GM12878 (cell line): ENCODE results near the gene CHD6. TPM values are rescaled to one million over a fixed set of nuclear protein-coding genes. Genes with fewer than 3 reads are reported as not detected.

Source experiments
- ATAC-seq: fragments of 200-7000 bp; cut with Tn5 transposase; 3 replicates; pipeline ENCODE4 v1.9.1; 2020; ENCODE audit warnings: mild to moderate bottlenecking, moderate library complexity
- BruUV-seq: library from RNA; stranded (reverse); fragments of 400-500 nt; replicated peaks from 2 replicates; lab custom pipeline; 2021; lab: Mats Ljungman, UMichigan
- CTCF ChIA-PET: fragments of 300-600 bp; sonication (Branson Sonifier 250); formaldehyde crosslinking; extraction: SDS; loops from one replicate; lab custom pipeline; 2021; ENCODE audit warnings: inconsistent platforms; lab: Yijun Ruan, JAX
- POLR2A ChIA-PET: fragments of 350-600 bp; formaldehyde crosslinking; extraction: SDS; loops from one replicate; lab custom pipeline; 2021; ENCODE audit warnings: inconsistent platforms; lab: Charles Lee
- RAD21 ChIA-PET: fragments of 300-600 bp; sonication (Branson Sonifier 250); formaldehyde crosslinking; loops from one replicate; lab custom pipeline; 2023; ENCODE audit warnings: antibody characterized with exemption; ENCODE audit not compliant: unreplicated experiment; lab: Charles Lee
- SMC1A ChIA-PET: fragments of 300-600 bp; sonication (Branson Sonifier 250); formaldehyde crosslinking; loops from one replicate; lab custom pipeline; 2023; ENCODE audit not compliant: unreplicated experiment, uncharacterized antibody; lab: Charles Lee
- DNase-seq: peaks from one replicate; pipeline ENCODE4 v3.0.0-alpha.2; 2011; ENCODE audit warnings: low read depth, low spot score
- FAIRE-seq: peaks from 3 replicates; lab custom pipeline; 2011; peaks lifted over from hg19 to GRCh38; lab: Jason Lieb, UNC
- H2AFZ ChIP-seq: 2 replicates; pipeline ENCODE4 v1.6.0; 2011; ENCODE audit warnings: low read depth, low read length, control low read depth; ENCODE audit not compliant: control insufficient read depth
- H3K27ac ChIP-seq: 2 replicates; pipeline ENCODE4 v1.5.1; 2011; ENCODE audit warnings: control low read depth; ENCODE audit not compliant: control insufficient read depth, insufficient read depth
- H3K27me3 ChIP-seq, 2 experiments: replicated peaks in 1 of 2; 2 replicates each; pipeline versions ENCODE4 v1.6.0 to v1.6.1; 2011; ENCODE audit warnings: low read length in 1 of 2; ENCODE audit not compliant: control insufficient read depth in 2 of 2, insufficient read depth in 2 of 2
- H3K36me3 ChIP-seq, 2 experiments: 2 replicates each; pipeline ENCODE4 v1.5.1; 2011; ENCODE audit warnings: low read length in 1 of 2; ENCODE audit not compliant: control insufficient read depth in 2 of 2, insufficient read depth in 2 of 2
- H3K4me1 ChIP-seq: 2 replicates; pipeline ENCODE4 v1.6.1; 2011; ENCODE audit warnings: mild to moderate bottlenecking, low read length, moderate library complexity, mixed read lengths; ENCODE audit not compliant: control insufficient read depth, insufficient read depth
- H3K4me2 ChIP-seq: 2 replicates; pipeline ENCODE4 v1.6.0; 2011; ENCODE audit warnings: control low read depth; ENCODE audit not compliant: control insufficient read depth, insufficient read depth
- H3K4me3 ChIP-seq: fragments of 200-600 bp; sonication (generic); 2 replicates; pipeline ENCODE4 v1.5.1; 2016
- H3K79me2 ChIP-seq: 2 replicates; pipeline ENCODE4 v1.6.0; 2011; ENCODE audit warnings: low read length; ENCODE audit not compliant: control insufficient read depth, insufficient read depth
- H3K9ac ChIP-seq: 2 replicates; pipeline ENCODE4 v1.8.0; 2011; ENCODE audit warnings: low read length, control low read depth, mixed read lengths; ENCODE audit not compliant: control insufficient read depth, insufficient read depth
- H3K9me3 ChIP-seq: replicated peaks from 3 replicates; pipeline ENCODE4 v1.5.1; 2011; ENCODE audit warnings: mild to moderate bottlenecking, low read length; ENCODE audit not compliant: control insufficient read depth, insufficient read depth
- H4K20me1 ChIP-seq: 2 replicates; pipeline ENCODE4 v1.6.0; 2011; ENCODE audit not compliant: control insufficient read depth, insufficient read depth
- ATF3 ChIP-seq: IDR thresholded peaks from 2 replicates; pipeline ENCODE4 v1.6.1; 2011; ENCODE audit warnings: low read depth, mild to moderate bottlenecking, low read length, moderate library complexity, borderline replicate concordance; ENCODE audit errors: extremely low read depth
- BHLHE40 ChIP-seq, 2 experiments: fragments of 450-650 bp in 1 of 2; IDR thresholded peaks; 2 replicates each; pipeline ENCODE4 v1.6.1; 2011 to 2017; ENCODE audit warnings: low read depth in 2 of 2, borderline replicate concordance in 1 of 2, improper control_type of control experiment in 1 of 2, low read length in 1 of 2, mild to moderate bottlenecking in 1 of 2
- BMI1 ChIP-seq: fragments of 450-650 bp; IDR thresholded peaks from 2 replicates; pipeline ENCODE4 v1.6.1; 2016; ENCODE audit warnings: mild to moderate bottlenecking, moderate library complexity, borderline replicate concordance
- CHD1 ChIP-seq: IDR thresholded peaks from 2 replicates; pipeline ENCODE4 v1.6.1; 2012; ENCODE audit warnings: low read depth, low read length, improper control_type of control experiment
- IRF5 ChIP-seq: fragments of 450-650 bp; IDR thresholded peaks from 2 replicates; pipeline ENCODE4 v1.6.1; 2017; ENCODE audit warnings: borderline replicate concordance
- KDM1A ChIP-seq: fragments of 200-600 bp; sonication (generic); IDR thresholded peaks from 2 replicates; pipeline ENCODE4 v1.6.1; 2016; ENCODE audit warnings: borderline replicate concordance
- MEF2B ChIP-seq: fragments of 450-650 bp; IDR thresholded peaks from 2 replicates; pipeline ENCODE4 v1.6.1; 2018; ENCODE audit warnings: mild to moderate bottlenecking, moderate library complexity; ENCODE audit not compliant: partially characterized antibody, poor library complexity, severe bottlenecking
- MTA2 ChIP-seq: fragments of 450-650 bp; IDR thresholded peaks from 2 replicates; pipeline ENCODE4 v1.6.1; 2016; ENCODE audit warnings: low read depth, mild to moderate bottlenecking, moderate library complexity
- MXI1 ChIP-seq: fragments of 150-350 bp; IDR thresholded peaks from 2 replicates; pipeline ENCODE4 v1.6.1; 2011; ENCODE audit warnings: low read depth, mild to moderate bottlenecking, inconsistent platforms, low read length, improper control_type of control experiment
- NRF1 ChIP-seq: conservative IDR thresholded peaks from 2 replicates; pipeline ENCODE4 v1.6.1; 2011; ENCODE audit warnings: mild to moderate bottlenecking, low read depth, low read length, improper control_type of control experiment
- PBX3 ChIP-seq: IDR thresholded peaks from 2 replicates; pipeline ENCODE4 v1.6.1; 2011; ENCODE audit warnings: mild to moderate bottlenecking, low read depth, low read length, moderate library complexity; ENCODE audit not compliant: insufficient replicate concordance
- RFX5 ChIP-seq: IDR thresholded peaks from 2 replicates; pipeline ENCODE4 v1.6.1; 2011; ENCODE audit warnings: low read depth, low read length, improper control_type of control experiment
- SIN3A ChIP-seq: IDR thresholded peaks from 2 replicates; pipeline ENCODE4 v1.6.1; 2012; ENCODE audit warnings: low read depth, low read length, improper control_type of control experiment
- SP1 ChIP-seq: IDR thresholded peaks from one replicate; pipeline ENCODE4 v1.6.1; 2011; ENCODE audit warnings: low read depth, low read length
- TBL1XR1 ChIP-seq: IDR thresholded peaks from 2 replicates; pipeline ENCODE4 v1.6.1; 2012; ENCODE audit warnings: low read depth, low read length, improper control_type of control experiment
- YBX1 ChIP-seq: fragments of 450-650 bp; IDR thresholded peaks from 2 replicates; pipeline ENCODE4 v1.6.1; 2016; ENCODE audit warnings: antibody characterized with exemption
- ZBED1 ChIP-seq: IDR thresholded peaks from 2 replicates; pipeline ENCODE4 v1.6.1; 2016; ENCODE audit warnings: borderline replicate concordance
- whole genome bisulfite sequencing: methylation state at CpG from one replicate; pipeline ENCODE4 v1.1.6; 2016; ENCODE audit warnings: low lambda C conversion rate; ENCODE audit not compliant: insufficient replicate concordance, insufficient coverage; ENCODE audit errors: missing lambda C conversion rate; 5-methylcytosine and 5-hydroxymethylcytosine counted together
- in situ Hi-C: fragments of 300-500 bp; cut with MboI; formaldehyde crosslinking; loops from 9 replicates; pipeline ENCODE4 v1.14.3; 2018; ENCODE audit warnings: mixed read lengths
- intact Hi-C: fragments of 100-400 bp; cut with micrococcal nuclease; formaldehyde crosslinking; loops from one replicate; pipeline ENCODE4 v1.14.2; 2022; ENCODE audit not compliant: unreplicated experiment
- polyA plus RNA-seq, 11 experiments: library from polyadenylated mRNA; depleted of rRNA in 4 of 11; unstranded in 6 of 11; stranded (reverse) in 5 of 11; fragments of >200 nt; fragmentation: Nextera tagmentation in 4 of 11; fragmentation: Illumina TruSeq in 1 of 11; extraction: Ambion mirVana in 4 of 11; extraction: Trizol in 1 of 11; gene quantifications; 1 replicate in 1 of 11; 2 replicates in 10 of 11; pipeline versions ENCODE4 v1.2.1 to v1.2.3, GENCODE V29; 2011 to 2016; ENCODE audit warnings: inconsistent platforms in 2 of 11, missing spikeins in 2 of 11, low read depth in 1 of 11
- total RNA-seq, 4 experiments: library from RNA; depleted of rRNA in 3 of 4; stranded (reverse); fragments of >200 nt in 3 of 4; fragmentation: Illumina TruSeq in 1 of 4; extraction: Trizol in 1 of 4; gene quantifications; 2 replicates each; pipeline versions ENCODE4 v1.2.1 to v1.2.3, GENCODE V29; 2013 to 2021
- TF ChIP-seq, protein P1 (sequence below): fragments of 450-650 bp; IDR thresholded peaks from 2 replicates; pipeline ENCODE4 v1.6.1; 2017; ENCODE audit warnings: mild to moderate bottlenecking, low read depth, inconsistent platforms; ENCODE audit not compliant: poor library complexity, severe bottlenecking

Gene CHD6
- total and polyA plus RNA-seq, 10 of the 15 experiments (the other 5 are each of a cell fraction or from before 2014, with no cell fraction given), result 4.3 to 25.5 (median 17.1) TPM

- Histone ChIP-seq H3K4me1 (no peaks in the 10 kb centered on the region), H3K9me3 (peaks cover 2% of the 10 kb centered on the region; the same call in 1 of the 3 replicates), H3K27ac (no peak overlapping the region), H3K9ac (no peak overlapping the region), H3K4me3 (no peak overlapping the region)
- ChIA-PET SMC1A (interaction anchor here (0.8 to 1.1 kb wide), 2 partner anchors 69 to 782 kb away, joined by 3 read pairs; no protein-coding TSS in a partner anchor), POLR2A (no interaction called here)
- intact Hi-C loops, result no loop called here
- BruUV-seq, result no TSS peak
- TF ChIP-seq YBX1 (no peak), MEF2B (no peak), BMI1 (no peak), PBX3 (no peak), TBL1XR1 (no peak), ZBED1 (no peak), SIN3A (no peak), SP1 (no peak), MXI1 (no peak), NRF1 (no peak), KDM1A (no peak), ATF3 (no peak), RFX5 (no peak), CHD1 (no peak), MTA2 (no peak), IRF5 (no peak), BHLHE40 (IDR thresholded peaks at IDR 0.05; ENCODE audit: borderline replicate concordance in 1 of 2, low read depth in 2 of 2, low read length in 1 of 2) (no peak)
- TF ChIP-seq, protein P1, sequence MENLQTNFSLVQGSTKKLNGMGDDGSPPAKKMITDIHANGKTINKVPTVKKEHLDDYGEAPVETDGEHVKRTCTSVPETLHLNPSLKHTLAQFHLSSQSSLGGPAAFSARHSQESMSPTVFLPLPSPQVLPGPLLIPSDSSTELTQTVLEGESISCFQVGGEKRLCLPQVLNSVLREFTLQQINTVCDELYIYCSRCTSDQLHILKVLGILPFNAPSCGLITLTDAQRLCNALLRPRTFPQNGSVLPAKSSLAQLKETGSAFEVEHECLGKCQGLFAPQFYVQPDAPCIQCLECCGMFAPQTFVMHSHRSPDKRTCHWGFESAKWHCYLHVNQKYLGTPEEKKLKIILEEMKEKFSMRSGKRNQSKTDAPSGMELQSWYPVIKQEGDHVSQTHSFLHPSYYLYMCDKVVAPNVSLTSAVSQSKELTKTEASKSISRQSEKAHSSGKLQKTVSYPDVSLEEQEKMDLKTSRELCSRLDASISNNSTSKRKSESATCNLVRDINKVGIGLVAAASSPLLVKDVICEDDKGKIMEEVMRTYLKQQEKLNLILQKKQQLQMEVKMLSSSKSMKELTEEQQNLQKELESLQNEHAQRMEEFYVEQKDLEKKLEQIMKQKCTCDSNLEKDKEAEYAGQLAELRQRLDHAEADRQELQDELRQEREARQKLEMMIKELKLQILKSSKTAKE, result no peak
- TF ChIP-seq, all 136 proteins: peak for 0
- ATAC-seq (no peak), DNase-seq (no peak), FAIRE-seq (no peak)
- Histone ChIP-seq H3K79me2 (no peaks in the 10 kb centered on the region), H2AFZ (no peak overlapping the region), H3K27me3 (no peaks in the 10 kb centered on the region), H3K4me2 (no peak overlapping the region), H4K20me1 (no peaks in the 10 kb centered on the region), H3K36me3 (no peaks in the 10 kb centered on the region)
- RAD21 ChIA-PET, result no interaction called here
- CTCF ChIA-PET, result no interaction called here
- in situ Hi-C loops, result no loop called here
- 0% methylated on average over 3 of the region's 4 CpGs for WGBS
These were observed 13.6 kb upstream of the CHD6 start for GRCh38 chr20:41631826-41632225.
